ENCODE measurements around the gene PGPEP1.

PGPEP1 gene

DNA sequence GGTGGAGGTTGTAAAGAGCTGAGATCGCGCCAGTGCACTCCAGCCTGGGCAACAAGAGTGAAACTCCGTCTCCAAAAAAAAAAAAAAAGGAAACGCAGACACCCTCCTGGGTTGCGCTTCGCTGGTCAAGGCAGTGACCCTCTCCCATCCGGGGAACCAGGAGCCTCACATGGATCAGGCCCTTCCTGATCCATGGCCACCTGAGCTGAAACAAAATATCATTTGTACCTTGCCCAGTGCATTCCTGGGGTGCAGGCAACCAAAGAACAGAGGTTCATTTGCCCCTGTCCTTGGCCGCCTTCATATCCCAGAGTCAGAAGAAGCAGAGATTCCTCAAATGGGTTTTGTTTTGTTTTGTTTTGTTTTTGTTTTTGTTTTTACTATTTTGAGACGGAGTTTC lies 9.5 kb upstream of the PGPEP1 start:
- no peak for DNase-seq (ENCODE audit: low read depth)
- TF ChIP-seq CTCF (conservative IDR thresholded peaks at IDR 0.05; ENCODE audit: low read depth, low read length): no peak
- H3K4me3 ChIP-seq (ENCODE audit: low read depth, low read length): no peak overlapping the region

DNA sequence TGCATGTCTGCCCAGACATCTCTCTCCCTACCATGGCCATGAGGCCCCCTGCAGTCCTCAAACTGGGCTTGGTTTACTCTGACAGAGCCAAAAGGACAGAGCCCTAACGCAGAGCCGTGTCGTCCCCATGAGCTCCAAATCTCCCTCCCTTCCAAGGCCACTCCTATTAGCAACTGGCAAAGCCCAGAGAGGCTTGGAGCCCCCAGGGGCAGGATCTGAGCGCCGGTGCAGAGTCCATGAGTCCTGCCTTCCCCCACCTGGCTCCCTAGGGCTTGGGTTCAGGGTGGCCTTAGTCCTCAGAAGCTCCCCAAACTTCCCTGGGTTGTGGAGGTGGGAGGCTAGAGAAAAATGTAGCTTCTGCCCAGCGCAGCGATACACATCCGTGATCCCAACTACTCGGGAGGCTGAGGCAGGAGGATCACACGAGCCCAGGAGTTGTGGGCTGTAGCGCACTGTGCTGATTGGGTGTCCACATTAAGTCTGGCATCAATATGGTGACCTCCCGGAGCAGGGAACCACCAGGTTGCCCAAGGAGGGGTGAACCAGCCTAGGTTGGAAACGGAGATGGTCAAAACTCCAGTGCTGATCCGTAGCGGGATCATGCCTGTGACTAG lies 7.4 kb upstream of the PGPEP1 start:
- no peak for DNase-seq (ENCODE audit: low read depth)
- TF ChIP-seq CTCF (conservative IDR thresholded peaks at IDR 0.05; ENCODE audit: low read depth, low read length): no peak
- no peak overlapping the region for H3K4me3 ChIP-seq (ENCODE audit: low read depth, low read length)

DNA sequence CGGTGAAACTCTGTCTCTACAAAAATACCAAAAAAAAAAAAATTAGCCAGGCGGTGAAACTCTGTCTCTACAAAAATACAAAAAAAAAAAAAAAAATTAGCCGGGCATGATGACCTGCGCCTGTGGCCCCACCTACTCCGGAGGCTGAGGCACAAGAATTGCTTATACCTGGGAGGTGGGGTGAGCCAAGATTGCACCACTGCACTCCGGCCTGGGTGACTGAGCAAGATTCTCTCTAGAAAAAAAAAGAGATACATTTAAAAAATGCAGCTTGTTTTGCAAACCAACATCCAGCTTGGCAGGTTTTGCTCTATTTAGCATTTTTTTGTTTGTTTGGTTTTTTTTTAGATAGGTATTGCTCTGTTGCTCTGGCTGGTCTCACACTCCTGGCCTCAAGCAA lies 6.7 kb upstream of the PGPEP1 start:
- no peak for DNase-seq (ENCODE audit: low read depth)
- no peak overlapping the region for H3K4me3 ChIP-seq (ENCODE audit: low read depth, low read length)
- no peak for TF ChIP-seq CTCF (conservative IDR thresholded peaks at IDR 0.05; ENCODE audit: low read depth, low read length)

DNA sequence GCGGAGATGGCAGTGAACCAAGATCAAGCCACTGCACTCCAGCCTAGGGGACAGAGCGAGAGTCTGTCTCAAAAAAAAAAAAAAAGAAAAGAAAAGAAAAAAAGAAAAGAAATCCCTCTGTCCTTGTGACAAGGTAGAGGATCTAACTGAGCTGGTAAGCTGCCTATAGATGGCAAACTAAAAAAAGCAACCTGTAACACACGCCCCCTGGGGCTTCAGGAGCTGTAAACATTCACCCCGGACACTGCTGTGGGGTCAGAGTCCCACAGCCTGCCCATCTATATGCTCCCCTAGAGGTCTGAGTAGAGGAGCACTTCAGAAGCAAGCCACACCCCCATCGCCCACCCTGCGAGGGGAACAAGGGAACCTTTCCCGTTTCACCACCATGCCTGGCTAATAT lies 4.3 kb upstream of the PGPEP1 start:
- H3K4me3 ChIP-seq (ENCODE audit: low read depth, low read length): no peak overlapping the region
- no peak for TF ChIP-seq CTCF (conservative IDR thresholded peaks at IDR 0.05; ENCODE audit: low read depth, low read length)

GRCh38 chr19:18338541-18338940 lies 1.9 kb upstream of the PGPEP1 start:
- no peak for TF ChIP-seq CTCF (conservative IDR thresholded peaks at IDR 0.05; ENCODE audit: low read depth, low read length)
- no peak for DNase-seq (ENCODE audit: low read depth)
- H3K4me3 ChIP-seq (ENCODE audit: low read depth, low read length): no peak overlapping the region

More for the DNA sequence above, 4.3 kb upstream of the PGPEP1 start:
- no peak for DNase-seq (ENCODE audit: low read depth)

- peak; percentile 52 for TF ChIP-seq CTCF (conservative IDR thresholded peaks at IDR 0.05; ENCODE audit: low read depth, low read length)
- DNase-seq (ENCODE audit: low read depth): peak; percentile 40
- peak overlapping the region; percentile 85 for H3K4me3 ChIP-seq (ENCODE audit: low read depth, low read length)
These were observed 675 bp upstream of the PGPEP1 start for GRCh38 chr19:18339723-18340122.

Measured in choroid plexus epithelial cell (primary cell).